Choroid plexus epithelial cell (primary cell): ENCODE measurements around the gene TRDMT1.

Experiments
- DNase-seq: peaks from one replicate; pipeline ENCODE4 v3.0.0-alpha.2; 2010; ENCODE audit warnings: low read depth
- H3K4me3 ChIP-seq: 2 replicates; pipeline ENCODE4 v1.5.1; 2011; ENCODE audit warnings: low read depth, mild to moderate bottlenecking, control low read depth, low read length, moderate library complexity
- CTCF ChIP-seq: conservative IDR thresholded peaks from 2 replicates; pipeline ENCODE4 v1.5.1; 2011; ENCODE audit warnings: low read depth, mild to moderate bottlenecking, control low read depth, inconsistent platforms, low read length, moderate library complexity

The TRDMT1 gene

DNA sequence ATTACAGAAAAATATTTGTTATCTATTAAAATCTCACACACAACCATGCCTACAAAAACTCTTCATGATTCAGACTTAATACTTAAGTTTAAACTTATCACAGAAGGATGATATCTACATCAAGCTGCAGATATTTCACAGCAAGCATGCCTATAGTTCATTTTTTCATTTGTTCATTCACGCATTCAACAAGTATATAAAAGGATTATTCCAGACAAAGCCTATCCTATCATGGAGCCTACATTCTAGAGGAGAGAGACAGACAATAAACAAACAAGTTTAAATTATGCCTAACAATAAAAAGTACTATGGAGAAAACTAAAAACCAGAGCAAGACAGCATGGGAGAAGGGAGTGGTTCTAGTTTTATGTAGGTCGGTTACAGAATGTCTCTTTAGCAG is 10.9 kb downstream of the TRDMT1 start:
- no peak for TF ChIP-seq CTCF
- no peak overlapping the region for H3K4me3 ChIP-seq
- DNase-seq, result no peak

DNA sequence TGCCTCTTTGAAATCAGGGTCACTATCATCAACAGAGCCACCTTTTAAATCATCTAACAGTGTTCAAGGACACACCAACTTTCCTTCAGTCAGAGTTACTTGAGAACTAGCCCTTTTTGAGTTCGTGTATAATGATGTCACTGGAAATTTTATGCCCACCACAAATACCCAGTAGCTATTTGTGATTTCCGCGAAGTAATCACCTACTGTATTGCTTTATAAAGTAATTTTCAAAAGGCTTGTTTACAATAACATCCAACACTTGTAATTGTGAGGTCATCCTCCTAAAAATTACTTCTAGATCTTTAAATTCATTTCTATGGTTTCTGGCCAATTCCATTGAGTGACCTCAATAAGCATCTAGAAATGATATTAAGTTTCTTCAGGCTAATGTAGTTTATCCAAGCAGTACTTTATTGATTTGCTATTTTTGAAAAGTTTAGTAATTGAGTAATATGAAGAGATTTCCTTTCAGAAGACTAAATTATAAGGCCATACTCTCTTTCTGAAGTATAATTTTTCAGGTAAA is 12.8 kb downstream of the TRDMT1 start:
- TF ChIP-seq CTCF, result no peak
- no peak for DNase-seq
- no peak overlapping the region for H3K4me3 ChIP-seq

GRCh38 chr10:17185873-17186272 is 15.6 kb downstream of the TRDMT1 start:
- no peak overlapping the region for H3K4me3 ChIP-seq
- DNase-seq, result no peak
- no peak for TF ChIP-seq CTCF

- peak; percentile 57 for TF ChIP-seq CTCF
- DNase-seq, result peak; percentile 25
Observed at GRCh38 chr10:17183110-17183509, 18.4 kb downstream of the TRDMT1 start.

GRCh38 chr10:17181751-17182150 is 19.7 kb downstream of the TRDMT1 start:
- TF ChIP-seq CTCF, result no peak
- peak; percentile 33 for DNase-seq
- no peak overlapping the region for H3K4me3 ChIP-seq

More at GRCh38 chr10:17183110-17183509, 18.4 kb downstream of the TRDMT1 start:
- no peak overlapping the region for H3K4me3 ChIP-seq

- H3K4me3 ChIP-seq, result no peak overlapping the region
- DNase-seq, result no peak
- TF ChIP-seq CTCF, result no peak
Observed at GRCh38 chr10:17181110-17181509, 20.4 kb downstream of the TRDMT1 start.

DNA sequence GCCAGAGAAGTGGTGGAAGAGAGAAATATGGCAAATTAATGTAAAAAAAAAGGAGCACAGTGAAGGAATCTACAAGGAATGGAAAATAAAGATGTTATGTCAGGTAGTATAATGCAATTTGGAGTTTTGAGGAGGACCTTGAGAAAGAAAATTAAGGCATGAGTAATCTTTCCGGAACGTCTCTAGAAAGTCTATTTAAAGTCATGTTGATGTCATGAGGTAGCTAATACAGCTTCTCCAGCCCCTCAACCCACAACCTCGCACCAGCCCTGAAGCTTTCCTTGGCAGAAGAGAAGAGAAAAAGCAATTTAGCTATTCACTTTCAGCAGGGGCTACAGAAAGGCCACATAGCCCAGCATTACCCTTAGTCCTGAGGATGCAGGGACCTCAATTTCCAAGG is 22.5 kb downstream of the TRDMT1 start:
- H3K4me3 ChIP-seq, result no peak overlapping the region
- peak; percentile 75 for DNase-seq
- TF ChIP-seq CTCF, result no peak
